Fibroblast of the aortic adventitia (primary cell): ENCODE data around the gene CCDC6. TPM values are rescaled to one million over a fixed set of nuclear protein-coding genes. Genes with fewer than 3 reads are reported as not detected.

Experiments used
- DNase-seq: peaks from one replicate; pipeline ENCODE4 v3.0.0-alpha.2; 2010; ENCODE audit warnings: low read depth
- H3K4me3 ChIP-seq: 2 replicates; pipeline ENCODE4 v1.5.1; 2011; ENCODE audit warnings: low read depth, mild to moderate bottlenecking, control low read depth, low read length, moderate library complexity
- CTCF ChIP-seq: IDR thresholded peaks from 2 replicates; pipeline ENCODE4 v1.5.1; 2011; ENCODE audit warnings: mild to moderate bottlenecking, low read length, control low read depth, inconsistent platforms; ENCODE audit not compliant: insufficient read depth
- total RNA-seq: library from RNA; depleted of rRNA; stranded (reverse); fragments of >200 nt; gene quantifications from 2 replicates; pipeline ENCODE4 v1.2.3, GENCODE V29; 2012; ENCODE audit warnings: low replicate concordance

The CCDC6 gene
- total RNA-seq, 1 donor = 44.1 TPM

DNA sequence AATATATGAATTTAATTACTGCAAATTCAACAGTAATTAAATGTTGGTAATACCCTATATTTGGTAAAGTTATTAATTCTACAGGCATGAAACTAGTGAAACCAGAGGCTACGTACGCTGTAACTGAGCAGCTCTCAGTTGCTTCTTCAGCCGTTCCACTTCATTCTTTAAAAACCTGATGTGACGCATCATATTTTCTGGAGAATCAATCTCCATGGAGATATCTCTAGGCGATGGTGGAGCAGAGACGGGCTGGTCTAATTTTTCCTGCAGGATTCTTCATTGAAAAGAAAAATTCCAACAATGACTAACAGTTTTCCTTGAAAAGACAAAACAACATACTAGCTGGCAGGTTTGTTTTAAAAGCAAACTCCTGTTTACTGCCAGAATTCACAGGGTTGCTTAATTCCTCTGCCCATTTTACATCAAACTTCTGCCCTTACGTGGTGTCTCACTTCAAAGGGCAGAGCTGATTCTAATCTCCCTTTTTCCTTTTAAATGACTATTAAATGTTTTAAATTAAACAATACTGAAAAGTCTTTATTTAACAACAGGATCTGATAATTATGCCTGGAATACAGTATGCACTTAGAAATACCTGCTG, 93.7 kb downstream of the CCDC6 start:
- DNase-seq = no peak
- H3K4me3 ChIP-seq = no peak overlapping the region
- TF ChIP-seq CTCF = no peak

- no peak for DNase-seq
- H3K4me3 ChIP-seq = no peak overlapping the region
- TF ChIP-seq CTCF = no peak
Measured at GRCh38 chr10:59809644-59809974, 96.7 kb downstream of the CCDC6 start.

DNA sequence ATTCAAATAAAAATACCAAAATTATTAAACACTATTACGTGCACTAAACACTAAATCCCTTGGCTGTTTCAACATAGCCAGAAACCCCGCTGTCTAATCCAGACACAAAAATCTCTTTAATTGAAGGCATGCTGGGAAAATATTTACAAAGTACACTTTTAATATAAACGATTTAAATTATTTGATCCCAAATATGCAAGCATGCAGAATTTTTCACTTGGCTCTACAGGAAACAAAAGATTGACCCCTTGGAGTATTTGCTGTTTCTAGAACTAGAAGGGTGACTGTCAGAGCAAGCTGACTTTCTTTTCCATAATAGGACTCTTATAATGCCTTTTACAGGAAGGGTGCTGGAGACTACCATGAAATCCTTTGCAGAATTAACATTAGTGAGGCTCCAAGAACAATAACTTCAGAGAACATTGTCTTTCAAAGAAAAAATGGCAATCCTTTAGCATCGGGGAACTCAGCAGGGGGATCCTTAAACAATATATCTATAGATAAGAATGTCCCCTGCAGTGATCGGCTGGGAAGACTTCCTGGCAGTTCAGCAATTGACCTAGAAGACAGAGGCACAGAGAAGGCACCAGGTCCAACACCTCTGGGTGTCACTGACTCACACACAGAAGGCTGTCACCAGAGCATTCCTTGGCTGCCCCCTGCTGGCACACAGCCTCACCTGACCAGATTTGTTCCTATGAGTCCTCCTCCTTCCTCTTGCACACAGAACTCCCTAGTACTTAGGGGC, 97.3 kb downstream of the CCDC6 start:
- TF ChIP-seq CTCF = peak; percentile 65
- DNase-seq = peak; percentile 51
- no peak overlapping the region for H3K4me3 ChIP-seq

DNA sequence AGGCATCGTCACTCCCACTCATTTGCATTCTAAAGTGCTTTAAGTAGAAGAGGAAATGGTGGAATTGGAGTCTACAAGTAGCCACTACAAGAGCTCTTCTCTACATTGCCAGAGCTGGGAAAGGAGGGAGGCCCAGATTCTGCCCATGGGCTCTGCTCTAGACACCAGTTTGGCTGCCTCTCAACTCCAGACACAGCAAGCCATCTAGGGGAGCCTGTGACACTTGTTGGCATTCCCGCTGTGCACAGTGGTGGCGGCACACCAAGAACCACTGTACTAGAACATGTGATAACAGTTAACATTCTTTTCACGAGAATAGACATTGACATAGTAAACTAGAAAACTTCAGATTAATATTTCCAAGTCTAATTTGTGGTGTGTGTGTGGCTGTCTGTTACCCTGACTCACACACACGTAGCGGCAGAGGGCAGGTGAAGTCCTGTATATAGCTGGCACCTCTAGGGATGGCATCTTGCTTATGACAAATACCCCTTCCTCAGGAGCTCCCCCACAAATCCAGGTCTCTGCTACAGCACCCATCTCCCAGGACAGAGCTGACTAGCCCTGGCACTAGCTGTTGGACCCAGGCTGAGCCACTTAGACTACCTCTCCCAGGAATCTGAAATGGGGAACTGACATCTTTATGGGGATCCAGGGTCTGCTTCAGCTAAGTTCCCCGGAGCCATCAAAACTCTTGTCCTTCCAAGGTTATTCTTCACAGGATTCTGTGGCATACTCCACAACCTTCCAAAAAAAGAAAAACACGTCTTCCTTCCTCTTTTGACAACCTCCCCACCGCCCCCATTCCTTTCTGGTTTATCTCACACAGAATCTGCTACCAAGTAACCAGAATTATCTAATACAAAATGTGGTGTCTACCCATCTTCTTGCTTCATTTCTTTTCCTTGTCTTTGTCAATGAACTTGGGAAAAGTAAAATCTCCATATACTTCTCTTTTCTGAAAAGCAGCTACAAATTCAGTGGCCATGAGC, 98.4 kb downstream of the CCDC6 start:
- H3K4me3 ChIP-seq = no peak overlapping the region
- TF ChIP-seq CTCF = no peak
- no peak for DNase-seq

DNA sequence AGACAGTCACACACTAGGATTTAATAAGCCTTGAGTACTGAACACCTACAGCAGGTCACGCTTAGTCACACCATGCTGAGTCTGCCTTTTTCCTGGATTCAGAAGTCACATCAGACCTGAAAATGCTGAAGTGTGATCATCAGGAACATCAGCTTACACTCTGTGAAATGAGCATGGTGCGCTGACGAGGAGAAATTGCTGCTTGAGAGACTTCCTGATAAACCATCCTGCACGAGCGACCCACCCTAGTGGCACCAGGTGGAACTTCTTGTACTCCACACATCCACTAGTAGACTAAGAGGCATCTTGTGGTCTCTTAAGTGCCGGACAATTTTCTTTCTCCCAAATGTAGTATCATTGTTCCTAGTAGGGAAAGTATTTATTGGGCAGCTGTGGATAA, 101.3 kb downstream of the CCDC6 start:
- no peak for DNase-seq
- TF ChIP-seq CTCF = peak; percentile 45
- H3K4me3 ChIP-seq = no peak overlapping the region

DNA sequence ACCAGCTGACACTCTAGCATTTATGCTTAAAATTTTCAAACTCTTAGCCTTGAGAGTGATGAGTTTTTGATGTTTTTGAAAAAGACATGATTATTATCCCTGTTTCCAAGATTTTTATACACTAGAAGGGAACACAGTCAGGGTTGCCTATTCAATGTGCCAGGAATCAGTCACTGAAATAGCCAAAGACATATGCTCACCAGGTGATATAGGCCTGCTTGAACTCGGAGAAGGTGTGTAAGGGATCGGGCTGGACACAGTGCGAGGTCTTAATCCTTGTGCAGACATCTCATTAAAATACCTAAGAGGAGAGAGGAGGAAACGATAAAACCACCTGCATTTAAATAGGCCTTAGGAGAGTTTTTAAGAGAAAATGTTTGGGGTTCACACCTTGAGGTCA, 102.1 kb downstream of the CCDC6 start:
- H3K4me3 ChIP-seq = no peak overlapping the region
- no peak for DNase-seq
- no peak for TF ChIP-seq CTCF
